Suppressor macrophage treated with lipopolysaccharide for 1 hour (primary cell): Measurements from ENCODE around the gene SHISA8.
"Not testable (repeated sequence)": the region's sequence is repeated elsewhere in the genome, so short reads cannot be mapped to it uniquely, and the experiment has no call there.

Source experiments
- DNase-seq, 3 donors: peaks; one replicate each; pipeline ENCODE4 v3.0.0-alpha.2; 2020 to 2022

SHISA8 gene

GRCh38 chr22:41915035-41915785, at the start of gene SHISA8:
SHISA8 (minus strand) TSS chr22:41915074; CDS start chr22:41914667, 407 bp downstream.
- DNase-seq: peak in 2 of 3 donors; percentile 51 to 69

- DNase-seq: no peak
Observed at GRCh38 chr22:41964112-41964491, 49.2 kb upstream of the SHISA8 start.

- no peak for DNase-seq
Observed at GRCh38 chr22:41963453-41964111, 48.7 kb upstream of the SHISA8 start.

DNA sequence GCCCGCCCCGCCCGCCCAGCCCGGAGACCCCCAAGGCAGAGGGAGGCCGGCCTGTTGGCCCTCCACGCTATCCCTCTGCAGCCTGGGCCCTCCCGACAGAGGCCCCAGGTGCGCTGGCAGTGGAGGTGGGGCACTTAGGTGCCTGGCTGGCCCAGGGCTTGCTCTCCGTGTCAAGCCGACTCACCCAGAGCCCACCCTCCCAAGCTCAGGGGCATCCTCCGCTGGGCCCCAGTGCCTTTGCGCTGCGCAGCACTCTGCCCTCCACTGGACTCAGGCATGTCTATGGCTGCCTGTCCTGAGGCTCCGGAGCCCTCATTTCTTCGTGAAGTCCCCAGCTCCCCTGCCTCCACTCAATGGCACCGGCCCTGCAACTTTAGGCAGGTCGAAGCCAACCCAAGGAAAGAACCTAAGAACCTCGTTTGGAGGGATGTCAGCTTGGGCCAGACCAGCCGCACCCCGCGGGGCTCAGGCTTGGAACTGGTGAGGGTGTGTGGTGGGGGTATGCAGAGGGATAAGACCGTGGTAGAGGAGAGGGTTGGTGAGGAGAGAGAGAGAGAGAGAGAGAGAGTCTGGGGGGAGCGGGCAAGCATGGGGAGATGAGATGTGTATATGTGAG, 43.2 kb upstream of the SHISA8 start:
- no peak for DNase-seq

GRCh38 chr22:41952713-41953112, 37.8 kb upstream of the SHISA8 start:
- DNase-seq: no peak

DNA sequence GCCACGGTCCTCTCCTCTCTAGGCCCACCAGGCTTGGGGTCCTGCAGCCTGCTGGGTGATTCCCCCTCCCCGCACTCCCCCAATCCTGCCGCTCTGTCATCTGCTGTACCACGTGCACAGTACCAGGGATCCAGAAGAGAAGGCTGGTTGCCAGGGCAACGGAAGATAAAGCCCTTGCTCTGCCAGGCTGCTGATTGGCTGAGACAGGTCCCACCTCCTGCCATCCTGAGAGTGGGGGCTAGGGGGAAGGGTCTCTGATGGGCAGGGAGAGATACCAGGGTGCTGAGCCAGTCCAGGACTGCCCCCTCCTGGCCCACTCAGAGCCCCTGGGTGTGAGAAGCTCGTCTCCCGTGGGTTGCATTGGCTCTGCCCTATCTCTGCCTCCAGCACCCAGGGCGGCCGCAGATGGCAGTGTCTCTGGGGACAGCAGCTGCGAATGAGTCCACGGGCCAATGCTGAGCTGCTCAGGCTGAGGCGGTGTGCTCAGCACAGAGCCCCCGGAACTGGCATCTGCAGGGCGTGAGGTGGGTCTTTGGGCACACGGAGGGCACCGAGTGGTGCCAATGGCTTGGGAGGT, 37.1 kb upstream of the SHISA8 start, which contains the start of gene SMIM45:
TSS of gene SMIM45 (plus strand) at position 253 of the 577 bp plus-strand sequence.
- DNase-seq: no peak

- DNase-seq: no peak
Observed at GRCh38 chr22:41949297-41949965, 34.6 kb upstream of the SHISA8 start.

DNA sequence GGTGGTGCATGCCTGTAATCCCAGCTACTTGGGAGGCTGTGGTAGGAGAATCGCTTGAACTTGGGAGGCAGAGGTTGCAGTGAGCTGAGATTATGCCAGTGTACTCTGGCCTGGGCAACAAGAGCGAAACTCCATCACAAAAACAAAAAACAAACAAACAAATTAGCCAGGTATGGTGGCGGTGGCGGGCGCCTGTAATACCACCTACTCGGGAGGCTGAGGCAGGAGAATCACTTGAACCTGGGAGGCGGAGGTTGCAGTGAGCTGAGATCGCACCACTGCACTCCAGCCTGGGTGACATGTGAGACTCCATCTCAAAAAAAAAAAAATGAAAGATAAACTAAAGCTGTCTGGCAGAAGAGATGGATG, 34.0 kb upstream of the SHISA8 start:
- DNase-seq: not testable (repeated sequence)

DNA sequence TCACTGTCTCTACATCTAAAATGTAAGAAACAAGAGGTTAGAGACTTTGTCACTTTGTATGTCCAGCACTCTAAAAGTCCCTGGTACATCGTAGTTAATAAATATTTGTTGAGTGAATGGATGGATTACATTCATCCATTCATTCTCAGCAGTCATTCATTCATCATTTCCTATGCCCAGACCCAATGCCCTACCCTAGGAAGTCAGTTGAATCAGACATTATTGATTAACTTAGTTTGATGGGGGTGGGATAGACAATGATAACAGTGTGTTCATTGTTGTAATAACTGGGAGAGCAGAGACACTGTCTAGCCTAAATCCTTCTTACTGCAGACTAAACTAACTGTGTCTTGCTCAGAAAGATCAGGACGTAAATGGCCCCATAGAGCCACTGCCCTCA, 33.3 kb upstream of the SHISA8 start:
- no peak for DNase-seq

- DNase-seq: no peak
Observed at GRCh38 chr22:41947424-41948080, 32.7 kb upstream of the SHISA8 start.

- peak; percentile 94 to 97 (median 97) for DNase-seq
Observed at GRCh38 chr22:41946629-41947423, 32.0 kb upstream of the SHISA8 start, which contains the start of gene CENPM. CENPM (minus strand) TSS chr22:41947152; CDS start chr22:41947076, 76 bp downstream.

DNA sequence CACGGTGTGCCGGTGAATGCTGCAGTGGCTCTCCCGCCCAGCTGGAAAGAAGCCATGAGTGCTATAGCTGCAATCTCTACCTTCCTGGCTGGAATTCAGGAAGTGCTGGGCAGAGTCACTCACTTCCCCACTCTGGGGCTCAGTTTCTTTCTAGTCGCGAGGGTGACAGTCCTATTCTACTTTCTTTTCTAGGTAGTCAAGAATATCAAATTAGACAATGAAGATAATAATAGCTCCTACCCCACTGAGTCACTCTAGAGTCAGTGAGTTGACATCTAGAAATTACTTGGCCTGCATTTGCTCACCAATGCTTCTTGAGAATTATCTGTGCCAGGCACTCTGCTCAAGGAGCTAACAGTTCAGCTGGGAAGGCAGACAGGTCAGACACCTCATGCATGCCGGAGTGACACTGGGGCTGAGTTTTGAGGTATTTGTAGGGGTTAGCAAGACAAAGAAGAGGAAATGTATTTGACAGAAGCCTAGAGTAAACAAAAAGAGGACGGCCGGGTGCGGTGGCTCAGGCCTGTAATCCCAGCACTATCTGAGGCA, 28.9 kb upstream of the SHISA8 start:
- DNase-seq: peak; percentile 58 to 63 (median 63)

DNA sequence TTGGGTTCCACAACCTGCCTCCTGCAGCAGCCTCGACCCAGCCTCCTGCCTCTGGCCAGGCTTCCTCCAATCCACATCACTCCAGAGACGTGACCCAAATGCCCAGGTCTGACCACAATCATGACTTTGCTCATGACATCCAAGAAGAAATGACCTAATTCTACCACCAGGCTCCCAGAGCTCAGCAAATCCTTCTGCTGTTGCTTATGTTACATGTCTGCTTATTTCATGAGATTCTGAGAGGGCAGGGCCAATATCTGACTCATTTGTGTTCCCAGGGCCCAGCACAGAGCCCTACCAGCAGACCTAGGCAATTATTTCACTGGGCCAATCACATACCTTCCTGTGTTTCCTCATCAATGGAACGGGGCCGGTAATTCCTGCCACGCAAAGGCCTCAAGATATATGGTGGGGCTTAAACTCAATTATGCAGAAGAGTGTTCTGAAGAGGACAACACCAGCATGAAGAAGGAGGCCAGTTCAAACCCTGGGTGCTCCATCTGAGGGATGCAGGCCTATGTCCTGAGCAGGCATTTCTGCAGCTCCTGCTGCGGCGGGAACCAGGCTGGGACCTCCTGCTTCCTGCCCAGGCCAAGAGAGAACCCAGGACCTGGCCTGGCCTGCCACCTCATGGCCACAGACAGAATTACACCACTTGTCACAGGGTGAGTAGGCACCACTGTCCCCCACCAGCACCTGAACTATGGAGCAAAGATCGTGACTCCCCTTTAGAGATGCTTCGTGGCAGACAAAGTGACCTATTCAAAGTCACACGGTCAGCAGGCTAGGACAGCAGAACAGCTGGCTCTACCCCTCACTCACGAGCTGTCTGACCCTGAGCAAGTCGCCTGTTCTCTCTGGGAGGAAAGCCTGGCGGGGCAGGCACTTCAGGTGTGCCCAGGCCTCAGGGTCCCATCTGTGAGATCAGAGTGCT, 26.2 kb upstream of the SHISA8 start:
- peak; percentile 80 to 87 (median 87) for DNase-seq

GRCh38 chr22:41939981-41940831, 25.3 kb upstream of the SHISA8 start:
- peak in 1 of 3 donors; percentile 33 for DNase-seq

DNA sequence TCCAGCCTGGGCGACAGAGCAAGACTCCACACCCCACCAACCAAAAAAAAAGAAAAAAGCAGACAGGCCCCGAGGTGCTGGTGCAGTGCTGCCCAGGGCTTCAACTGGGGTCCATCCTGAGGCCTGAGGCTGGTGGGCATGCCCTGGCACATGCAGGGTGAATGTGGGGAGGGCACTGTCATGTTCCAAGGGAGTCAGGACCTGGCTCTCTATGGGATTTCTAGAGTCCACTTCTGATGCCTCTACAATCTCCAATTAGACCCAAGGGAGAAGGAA, 22.0 kb upstream of the SHISA8 start:
- no peak for DNase-seq

GRCh38 chr22:41935509-41935908, 20.6 kb upstream of the SHISA8 start:
- DNase-seq: no peak

GRCh38 chr22:41935015-41935351, 20.1 kb upstream of the SHISA8 start:
- no peak for DNase-seq

DNA sequence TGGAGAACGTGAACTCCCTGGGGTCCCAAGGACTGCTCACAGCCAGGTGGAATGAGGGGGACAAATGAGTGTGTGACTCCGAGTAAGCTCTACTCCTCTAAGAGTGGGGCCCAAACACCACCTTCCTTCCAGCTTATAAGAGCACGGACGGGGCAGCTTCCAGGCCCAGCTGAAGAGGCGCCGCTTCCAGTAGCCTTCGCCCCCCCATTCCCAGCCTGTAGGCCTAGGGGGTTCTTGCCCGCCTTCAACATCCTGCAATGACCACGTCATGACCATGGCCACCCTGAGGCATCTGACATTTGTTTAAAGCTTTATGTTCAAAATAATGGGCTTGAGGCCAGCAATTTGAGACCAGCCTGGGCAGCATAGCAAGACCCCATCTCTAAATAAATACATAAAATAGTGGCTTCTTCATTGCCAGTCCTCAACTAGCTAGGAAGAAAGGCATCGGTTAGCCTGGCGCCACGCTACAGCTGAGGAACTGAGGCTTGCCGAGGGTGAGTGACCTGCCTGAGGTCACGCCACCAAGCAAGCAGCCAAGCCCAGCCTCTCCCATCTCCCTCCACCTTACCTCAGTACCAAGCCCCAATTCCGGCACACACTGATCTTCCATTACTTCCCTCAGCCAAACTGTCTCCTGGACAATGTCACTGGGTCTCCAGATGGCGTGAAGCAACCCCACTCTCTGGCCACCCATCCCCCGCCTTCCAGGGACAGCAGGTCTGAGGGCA, 19.6 kb upstream of the SHISA8 start:
- DNase-seq: no peak
